ENCODE measurements around the gene TRAPPC14.

Gene TRAPPC14

DNA sequence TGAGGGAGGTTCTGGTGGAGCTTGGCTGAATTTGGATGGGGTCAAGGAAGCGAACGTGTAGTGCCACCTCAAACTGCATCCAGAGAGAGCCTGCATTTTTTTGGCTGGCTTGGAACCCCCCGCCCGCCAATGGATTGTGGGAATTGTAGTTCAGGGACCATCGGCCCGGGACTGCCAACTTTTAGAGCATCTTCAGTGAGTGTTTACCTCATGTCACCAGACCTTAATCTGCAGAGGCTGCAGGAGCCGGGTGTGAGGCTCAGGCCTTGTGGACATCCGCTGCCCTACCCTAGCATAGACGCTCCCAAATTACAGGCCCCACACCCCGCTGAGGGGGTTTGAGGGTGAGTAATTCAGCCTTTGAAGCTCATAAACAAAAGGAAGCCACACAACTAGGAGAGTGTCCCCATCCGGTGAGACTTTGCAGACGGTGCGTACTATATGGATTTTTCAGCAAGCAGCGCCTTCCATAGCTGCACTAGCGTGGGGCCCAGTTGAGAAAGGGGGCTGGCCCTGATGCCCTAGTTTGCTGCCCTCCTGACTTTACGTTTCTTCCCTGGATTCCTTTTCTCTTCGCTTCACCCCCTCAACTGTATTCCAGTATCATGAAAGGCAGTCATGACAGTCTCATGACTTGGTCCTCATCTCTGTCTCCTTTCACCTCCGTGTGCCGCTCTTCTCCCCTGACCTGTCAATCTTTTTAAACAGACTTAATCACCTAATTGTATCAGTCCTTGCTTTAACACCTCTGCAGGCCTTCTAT, 38.4 kb downstream of the TRAPPC14 start:
- H3K36me3 ChIP-seq (replicated peaks in 1 of 2; ENCODE audit: control insufficient read depth in 2 of 2, insufficient read depth in 2 of 2, low read length in 2 of 2): peaks cover 6 to 23% of the 10 kb centered on the region in 2 donors
- H2AK5ac ChIP-seq (ENCODE audit: low read depth, low read length): no peak overlapping the region
- no peak for DNase-seq (ENCODE audit: low spot score)
- H3K27ac ChIP-seq (replicated peaks; ENCODE audit: low read length): peak overlapping the region; percentile 60
- WGBS, 2 donors (ENCODE audit: extremely low coverage in 2 of 2, insufficient read length in 2 of 2, insufficient replicate concordance in 1 of 2): no CpG with 5 or more reads among the region's 19 CpGs
- H3K4me3 ChIP-seq (ENCODE audit: low read length in 2 of 2): peak overlapping the region; percentile 62 to 91
- peak overlapping the region; percentile 15 for H2BK5ac ChIP-seq (ENCODE audit: low read length)
- peaks cover 4 to 5% of the 10 kb centered on the region in 2 donors for H3K4me1 ChIP-seq (ENCODE audit: control insufficient read depth in 2 of 2, insufficient read depth in 1 of 2, low read depth in 1 of 2, low read length in 2 of 2)
- H3K18ac ChIP-seq (ENCODE audit: low read length): peak overlapping the region; percentile 38
- no peak overlapping the region for H4K8ac ChIP-seq (ENCODE audit: low read depth, low read length)
- H2AFZ ChIP-seq (ENCODE audit: low read length): peak overlapping the region; percentile 79
- H4K91ac ChIP-seq (ENCODE audit: low read depth, low read length, poor library complexity): peak overlapping the region; percentile 9
- no peak overlapping the region for H2BK15ac ChIP-seq (ENCODE audit: low read length)
- no peaks in the 10 kb centered on the region for H3K27me3 ChIP-seq (ENCODE audit: control insufficient read depth in 3 of 3, insufficient read depth in 3 of 3, low read depth in 1 of 3, low read length in 3 of 3)
- no peak overlapping the region for H3K14ac ChIP-seq (ENCODE audit: low read length)
- peaks cover 2% of the 10 kb centered on the region for H3K79me1 ChIP-seq (ENCODE audit: low read depth, low read length)
- no peaks in the 10 kb centered on the region for H3K9me3 ChIP-seq (replicated peaks in 1 of 2; ENCODE audit: control insufficient read depth in 2 of 2, insufficient read depth in 1 of 2, low read depth in 1 of 2, low read length in 2 of 2)
- H3K9ac ChIP-seq (ENCODE audit: low read depth, low read length, poor library complexity): peak overlapping the region; percentile 86
- no peak overlapping the region for H3K4ac ChIP-seq (ENCODE audit: low read length)
- H3K23ac ChIP-seq (ENCODE audit: low read depth, low read length, poor library complexity): peak overlapping the region; percentile 51
- peak overlapping the region; percentile 89 for H3K4me2 ChIP-seq (ENCODE audit: insufficient read depth, low read length, poor library complexity, severe bottlenecking)
- no peak overlapping the region for H2BK120ac ChIP-seq (ENCODE audit: low read depth, low read length)
- no peak overlapping the region for H2BK12ac ChIP-seq (ENCODE audit: low read length)

DNA sequence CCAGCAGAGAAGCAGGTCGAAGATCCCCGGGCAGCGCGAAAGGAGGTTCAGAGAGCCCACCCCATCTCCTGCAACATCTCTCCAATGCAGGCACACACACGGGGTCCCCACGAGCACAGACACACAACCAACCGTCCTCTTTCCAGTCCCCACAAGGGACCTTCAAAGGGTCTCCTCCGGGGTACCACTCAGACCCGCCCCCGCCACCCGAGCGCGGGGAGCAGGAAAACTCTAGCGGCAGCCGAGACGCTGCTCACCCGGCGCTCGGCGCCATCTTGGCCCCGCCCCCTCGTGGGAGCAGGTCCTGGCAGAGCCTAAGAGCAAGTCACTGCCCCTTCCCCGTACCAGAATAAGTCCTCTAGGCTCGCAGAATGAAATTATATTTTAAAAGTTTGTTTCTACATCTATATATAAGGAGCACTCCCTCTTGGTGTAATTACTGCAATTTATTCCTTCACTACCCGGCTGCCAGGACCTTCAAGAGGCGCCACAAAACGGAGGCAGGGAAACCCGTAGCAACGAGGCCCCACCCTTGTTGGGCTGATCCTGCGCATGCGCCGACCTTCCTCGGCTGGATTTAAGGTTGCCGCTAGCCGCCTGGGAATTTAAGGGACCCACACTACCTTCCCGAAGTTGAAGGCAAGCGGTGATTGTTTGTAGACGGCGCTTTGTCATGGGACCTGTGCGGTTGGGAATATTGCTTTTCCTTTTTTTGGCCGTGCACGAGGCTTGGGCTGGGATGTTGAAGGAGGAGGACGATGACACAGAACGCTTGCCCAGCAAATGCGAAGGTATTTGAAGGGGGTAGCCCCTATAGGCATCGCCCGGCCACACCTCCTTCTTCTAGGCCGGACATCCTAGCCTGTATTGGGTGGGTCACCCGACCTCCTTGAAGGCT, 39.2 kb downstream of the TRAPPC14 start, which contains the start of the genes CNPY4 and TAF6:
TSS of gene CNPY4 (plus strand) at position 563 of the 898 bp plus-strand sequence. CDS start at position 674, 111 bp downstream.
TSS of gene TAF6 (minus strand) at position 287 of the 898 bp plus-strand sequence. CDS start 5,149 bp downstream, outside the sequence.
- Histone ChIP-seq H2AK5ac (ENCODE audit: low read depth, low read length) (no peak within 1 kb of the TSS), H3K4me1 (ENCODE audit: control insufficient read depth in 2 of 2, insufficient read depth in 1 of 2, low read depth in 1 of 2, low read length in 2 of 2) (peaks cover 4 to 5% of the 10 kb centered on the region in 2 donors)
- peak; percentile 96 for DNase-seq (ENCODE audit: low spot score)

DNA sequence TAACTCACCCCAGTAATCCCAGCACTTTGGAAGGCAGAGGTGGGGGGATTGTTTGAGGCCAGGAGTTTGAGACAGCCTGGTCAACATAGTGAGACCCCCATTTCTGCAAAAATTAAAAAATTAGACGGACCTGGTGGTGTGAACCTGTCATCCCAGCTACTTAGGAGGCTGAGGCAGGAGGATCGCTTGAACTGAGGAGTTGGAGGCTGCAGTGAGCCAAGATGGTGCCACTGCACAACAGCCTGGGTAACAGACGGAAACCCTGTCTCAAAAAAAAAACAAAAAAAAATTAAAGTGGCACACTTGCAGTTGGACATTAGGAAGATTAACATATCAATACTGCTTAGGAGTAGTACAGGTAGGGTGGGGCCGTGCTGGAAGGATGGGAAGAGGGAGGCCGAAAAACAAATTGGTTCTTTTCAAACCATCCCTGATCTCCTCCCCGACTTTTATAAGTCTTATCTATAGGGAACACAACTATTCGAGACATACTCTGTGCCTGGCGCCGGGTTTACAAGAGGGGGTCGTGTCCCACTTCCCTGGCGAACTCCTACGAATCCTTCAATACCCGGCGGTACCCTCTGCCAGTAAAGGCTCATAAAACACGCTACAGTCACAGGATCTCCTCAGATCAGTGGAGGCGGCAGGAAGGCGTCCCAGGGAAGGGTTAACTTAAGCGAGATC, 40.0 kb downstream of the TRAPPC14 start:
- Histone ChIP-seq H3K4me2 (ENCODE audit: insufficient read depth, low read length, poor library complexity, severe bottlenecking) (peak overlapping the region; percentile 72), H3K18ac (ENCODE audit: low read length) (no peak overlapping the region), H4K8ac (ENCODE audit: low read depth, low read length) (no peak overlapping the region), H2BK15ac (ENCODE audit: low read length) (peak overlapping the region; percentile 11), H3K23ac (ENCODE audit: low read depth, low read length, poor library complexity) (peak overlapping the region; percentile 3), H3K9ac (ENCODE audit: low read depth, low read length, poor library complexity) (peak overlapping the region; percentile 94), H2AK5ac (ENCODE audit: low read depth, low read length) (no peak overlapping the region), H2BK120ac (ENCODE audit: low read depth, low read length) (no peak overlapping the region), H3K4me1 (ENCODE audit: control insufficient read depth in 2 of 2, insufficient read depth in 1 of 2, low read depth in 1 of 2, low read length in 2 of 2) (peaks cover 4 to 5% of the 10 kb centered on the region in 2 donors), H3K4ac (ENCODE audit: low read length) (no peak overlapping the region), H3K36me3 (replicated peaks in 1 of 2; ENCODE audit: control insufficient read depth in 2 of 2, insufficient read depth in 2 of 2, low read length in 2 of 2) (peaks cover 8 to 26% of the 10 kb centered on the region in 2 donors), H3K9me3 (replicated peaks in 1 of 2; ENCODE audit: control insufficient read depth in 2 of 2, insufficient read depth in 1 of 2, low read depth in 1 of 2, low read length in 2 of 2) (no peaks in the 10 kb centered on the region), H3K4me3 (ENCODE audit: low read length in 2 of 2) (peak overlapping the region; percentile 62 to 96), H4K91ac (ENCODE audit: low read depth, low read length, poor library complexity) (no peak overlapping the region), H3K27ac (replicated peaks; ENCODE audit: low read length) (no peak overlapping the region), H3K14ac (ENCODE audit: low read length) (no peak overlapping the region), H3K27me3 (ENCODE audit: control insufficient read depth in 3 of 3, insufficient read depth in 3 of 3, low read depth in 1 of 3, low read length in 3 of 3) (no peaks in the 10 kb centered on the region), H2AFZ (ENCODE audit: low read length) (peak overlapping the region; percentile 79), H2BK12ac (ENCODE audit: low read length) (no peak overlapping the region), H3K79me1 (ENCODE audit: low read depth, low read length) (peaks cover 5% of the 10 kb centered on the region), H2BK5ac (ENCODE audit: low read length) (no peak overlapping the region)
- no CpG with 5 or more reads among the region's 18 CpGs for whole genome bisulfite sequencing, 2 donors (ENCODE audit: extremely low coverage in 2 of 2, insufficient read length in 2 of 2, insufficient replicate concordance in 1 of 2)
- no peak for DNase-seq (ENCODE audit: low spot score)

More for the DNA sequence above, 39.2 kb downstream of the TRAPPC14 start, which contains the start of the genes CNPY4 and TAF6:
- H2AFZ ChIP-seq (ENCODE audit: low read length): peak within 1 kb of the TSS; percentile 79
- peak within 1 kb of the TSS; percentile 11 for H2BK15ac ChIP-seq (ENCODE audit: low read length)
- no peak within 1 kb of the TSS for H4K8ac ChIP-seq (ENCODE audit: low read depth, low read length)
- H3K4me2 ChIP-seq (ENCODE audit: insufficient read depth, low read length, poor library complexity, severe bottlenecking): peak within 1 kb of the TSS; percentile 89
- H3K27me3 ChIP-seq (ENCODE audit: control insufficient read depth in 3 of 3, insufficient read depth in 3 of 3, low read depth in 1 of 3, low read length in 3 of 3): no peaks in the 10 kb centered on the region
- H3K27ac ChIP-seq (replicated peaks; ENCODE audit: low read length): peak within 1 kb of the TSS; percentile 60
- peak within 1 kb of the TSS; percentile 62 to 96 for H3K4me3 ChIP-seq (ENCODE audit: low read length in 2 of 2)
- peak within 1 kb of the TSS; percentile 38 for H3K18ac ChIP-seq (ENCODE audit: low read length)
- H3K9ac ChIP-seq (ENCODE audit: low read depth, low read length, poor library complexity): peak within 1 kb of the TSS; percentile 94
- no CpG with 5 or more reads among the region's 49 CpGs for WGBS, 2 donors (ENCODE audit: extremely low coverage in 2 of 2, insufficient read length in 2 of 2, insufficient replicate concordance in 1 of 2)
- no peak within 1 kb of the TSS for H3K4ac ChIP-seq (ENCODE audit: low read length)
- peak within 1 kb of the TSS; percentile 9 for H4K91ac ChIP-seq (ENCODE audit: low read depth, low read length, poor library complexity)
- peak within 1 kb of the TSS; percentile 15 for H2BK5ac ChIP-seq (ENCODE audit: low read length)
- H3K36me3 ChIP-seq (replicated peaks in 1 of 2; ENCODE audit: control insufficient read depth in 2 of 2, insufficient read depth in 2 of 2, low read length in 2 of 2): peaks cover 2 to 22% of the 10 kb centered on the region in 2 donors
- H3K79me1 ChIP-seq (ENCODE audit: low read depth, low read length): peaks cover 2% of the 10 kb centered on the region
- H3K23ac ChIP-seq (ENCODE audit: low read depth, low read length, poor library complexity): peak within 1 kb of the TSS; percentile 51
- peak within 1 kb of the TSS; percentile 4 for H2BK120ac ChIP-seq (ENCODE audit: low read depth, low read length)
- H3K14ac ChIP-seq (ENCODE audit: low read length): no peak within 1 kb of the TSS
- H2BK12ac ChIP-seq (ENCODE audit: low read length): no peak within 1 kb of the TSS
- no peaks in the 10 kb centered on the region for H3K9me3 ChIP-seq (replicated peaks in 1 of 2; ENCODE audit: control insufficient read depth in 2 of 2, insufficient read depth in 1 of 2, low read depth in 1 of 2, low read length in 2 of 2)

Measured in neuronal stem cell (in vitro differentiated cells).